ENCODE measurements around the gene COL5A1. TPM values are rescaled to one million over a fixed set of nuclear protein-coding genes. Genes with fewer than 3 reads are reported as not detected.
"Not testable (repeated sequence)": the region's sequence is repeated elsewhere in the genome, so short reads cannot be mapped to it uniquely, and the experiment has no call there.

Gene COL5A1
- total RNA-seq, 4 donors from 2014 or later, result 51.9 to 78.3 (median 62.4) TPM

DNA sequence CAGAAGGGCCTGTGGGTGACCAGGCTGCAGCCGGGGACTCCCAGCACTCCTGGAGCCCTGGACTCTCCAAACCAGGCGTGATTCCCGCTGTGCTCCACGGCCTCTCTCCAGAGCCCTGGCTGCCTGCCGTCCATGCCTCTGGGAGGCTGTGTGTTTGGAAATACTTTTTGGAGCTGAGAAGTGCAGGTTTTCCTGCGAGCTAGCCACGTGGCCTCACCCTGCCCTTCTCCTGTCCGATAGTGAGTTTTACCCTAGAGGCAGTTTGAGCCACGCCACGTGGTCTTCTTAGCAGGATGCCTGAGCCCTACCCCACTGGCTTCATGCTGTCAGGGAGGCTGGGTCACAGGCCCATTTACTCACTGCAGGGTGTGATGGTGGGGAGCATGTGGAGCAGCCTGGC, 71.3 kb downstream of the COL5A1 start:
- Histone ChIP-seq H3K4me3 (no peak overlapping the region), H3K36me3 (peaks cover 0 to 41% (median 0%) of the 10 kb centered on the region in 3 donors), H3K9me3 (no peaks in the 10 kb centered on the region), H3K27ac (peak overlapping the region in 2 of 4 donors; percentile 5 to 68), H3K27me3 (no peaks in the 10 kb centered on the region), H3K4me1 (peaks cover 0 to 60% (median 5%) of the 10 kb centered on the region in 4 donors)
- DNase-seq (ENCODE audit: low spot score in 2 of 2), result no peak
- TF ChIP-seq, protein P1, sequence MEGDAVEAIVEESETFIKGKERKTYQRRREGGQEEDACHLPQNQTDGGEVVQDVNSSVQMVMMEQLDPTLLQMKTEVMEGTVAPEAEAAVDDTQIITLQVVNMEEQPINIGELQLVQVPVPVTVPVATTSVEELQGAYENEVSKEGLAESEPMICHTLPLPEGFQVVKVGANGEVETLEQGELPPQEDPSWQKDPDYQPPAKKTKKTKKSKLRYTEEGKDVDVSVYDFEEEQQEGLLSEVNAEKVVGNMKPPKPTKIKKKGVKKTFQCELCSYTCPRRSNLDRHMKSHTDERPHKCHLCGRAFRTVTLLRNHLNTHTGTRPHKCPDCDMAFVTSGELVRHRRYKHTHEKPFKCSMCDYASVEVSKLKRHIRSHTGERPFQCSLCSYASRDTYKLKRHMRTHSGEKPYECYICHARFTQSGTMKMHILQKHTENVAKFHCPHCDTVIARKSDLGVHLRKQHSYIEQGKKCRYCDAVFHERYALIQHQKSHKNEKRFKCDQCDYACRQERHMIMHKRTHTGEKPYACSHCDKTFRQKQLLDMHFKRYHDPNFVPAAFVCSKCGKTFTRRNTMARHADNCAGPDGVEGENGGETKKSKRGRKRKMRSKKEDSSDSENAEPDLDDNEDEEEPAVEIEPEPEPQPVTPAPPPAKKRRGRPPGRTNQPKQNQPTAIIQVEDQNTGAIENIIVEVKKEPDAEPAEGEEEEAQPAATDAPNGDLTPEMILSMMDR (IDR thresholded peaks at IDR 0.05), result no peak
- TF ChIP-seq EP300 (IDR thresholded peaks at IDR 0.05), result peak in 1 of 2 donors; percentile 13
- WGBS, 2 donors, result 64 to 65% methylated on average over 10 of the region's 10 CpGs

DNA sequence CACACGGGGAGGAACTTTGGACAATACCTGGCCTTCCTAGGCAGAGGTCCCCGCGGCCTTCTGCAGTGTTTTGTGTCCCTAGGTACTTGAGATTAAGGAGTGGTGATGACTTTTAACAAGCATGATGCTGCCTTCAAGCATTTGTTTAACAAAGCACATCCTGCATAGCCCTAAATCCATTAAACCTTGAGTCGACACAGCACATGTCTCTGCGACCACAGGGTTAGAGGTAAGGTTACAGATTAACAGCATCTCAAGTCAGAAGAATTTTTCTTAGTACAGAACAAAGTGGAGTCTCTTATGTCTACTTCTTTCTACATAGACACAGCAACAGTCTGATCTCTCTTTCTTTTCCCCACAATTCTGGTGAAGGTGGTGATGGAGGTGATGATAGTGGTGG, 73.9 kb downstream of the COL5A1 start:
- WGBS, 2 donors, result 84 to 87% methylated on average over 5 of the region's 5 CpGs
- DNase-seq (ENCODE audit: low spot score in 2 of 2); H3K27ac ChIP-seq; H3K4me3 ChIP-seq; H3K9me3 ChIP-seq; H3K27me3 ChIP-seq: not testable (repeated sequence)
- Histone ChIP-seq H3K36me3 (peaks cover 0 to 33% (median 0%) of the 10 kb centered on the region in 3 donors), H3K4me1 (peaks cover 0 to 62% (median 1%) of the 10 kb centered on the region in 4 donors)

DNA sequence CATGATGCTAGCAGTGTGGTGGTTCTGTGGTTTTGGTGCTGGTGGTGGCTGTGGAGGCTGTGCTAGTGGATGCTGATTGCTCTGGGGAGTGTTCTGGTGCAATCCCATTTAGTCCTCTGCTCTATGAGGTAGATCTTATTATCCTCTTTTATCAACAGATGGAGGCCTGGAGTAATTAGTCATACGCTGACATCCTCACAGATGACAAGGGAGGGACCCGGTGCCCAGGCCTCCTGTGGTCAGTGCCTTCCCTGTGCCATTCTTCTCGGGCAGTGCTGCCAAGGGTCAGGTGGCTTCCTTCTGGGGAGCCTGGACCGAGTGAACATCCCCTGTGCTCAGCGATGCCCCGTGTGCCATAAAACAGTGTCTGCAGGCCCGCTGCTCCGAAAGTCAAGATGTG, 74.5 kb downstream of the COL5A1 start:
- H3K4me1 ChIP-seq, result peaks cover 0 to 63% (median 1%) of the 10 kb centered on the region in 4 donors
- H3K27me3 ChIP-seq, result no peaks in the 10 kb centered on the region
- no peak overlapping the region for H3K4me3 ChIP-seq
- H3K27ac ChIP-seq, result peak overlapping the region in 1 of 4 donors; percentile 77
- TF ChIP-seq EP300 (IDR thresholded peaks at IDR 0.05), result no peak
- TF ChIP-seq POLR2A (IDR thresholded peaks at IDR 0.05), result no peak
- 75 to 86% methylated on average over 4 to 7 of the region's 8 CpGs for WGBS, 2 donors
- no peak for DNase-seq (ENCODE audit: low spot score in 2 of 2)
- peaks cover 0 to 33% (median 0%) of the 10 kb centered on the region in 3 donors for H3K36me3 ChIP-seq
- H3K9me3 ChIP-seq, result no peaks in the 10 kb centered on the region

DNA sequence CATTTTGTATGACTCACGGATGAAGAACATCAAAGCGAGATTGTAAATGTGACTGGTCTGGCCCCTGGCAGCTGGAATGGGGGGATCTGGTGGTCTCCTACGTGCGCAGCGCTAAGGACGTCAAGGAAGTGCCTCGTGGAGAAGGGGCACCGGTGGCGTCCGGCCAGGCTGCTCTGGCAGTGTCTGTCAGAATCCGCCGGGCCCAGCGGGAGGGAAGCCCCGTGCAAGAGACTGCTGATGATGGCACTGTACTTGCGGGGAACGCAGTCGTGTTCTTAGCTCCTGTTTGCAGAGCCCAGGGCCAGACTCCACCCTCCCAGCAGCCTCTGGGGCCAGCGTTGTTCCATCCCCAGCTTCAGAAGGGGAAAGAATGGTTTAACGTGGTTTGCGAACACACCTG, 75.5 kb downstream of the COL5A1 start:
- Histone ChIP-seq H3K27ac (peak overlapping the region; percentile 47 to 83 (median 67)), H3K27me3 (no peaks in the 10 kb centered on the region), H3K36me3 (peaks cover 0 to 33% (median 0%) of the 10 kb centered on the region in 3 donors), H3K9me3 (no peaks in the 10 kb centered on the region), H3K4me1 (peaks cover 0 to 66% (median 1%) of the 10 kb centered on the region in 4 donors), H3K4me3 (no peak overlapping the region)
- TF ChIP-seq, protein P1 (IDR thresholded peaks at IDR 0.05), result no peak
- TF ChIP-seq EP300 (IDR thresholded peaks at IDR 0.05), result no peak
- no peak for TF ChIP-seq POLR2A (IDR thresholded peaks at IDR 0.05)
- no peak for DNase-seq (ENCODE audit: low spot score in 2 of 2)
- WGBS, 2 donors, result 68 to 69% methylated on average over 20 of the region's 20 CpGs

DNA sequence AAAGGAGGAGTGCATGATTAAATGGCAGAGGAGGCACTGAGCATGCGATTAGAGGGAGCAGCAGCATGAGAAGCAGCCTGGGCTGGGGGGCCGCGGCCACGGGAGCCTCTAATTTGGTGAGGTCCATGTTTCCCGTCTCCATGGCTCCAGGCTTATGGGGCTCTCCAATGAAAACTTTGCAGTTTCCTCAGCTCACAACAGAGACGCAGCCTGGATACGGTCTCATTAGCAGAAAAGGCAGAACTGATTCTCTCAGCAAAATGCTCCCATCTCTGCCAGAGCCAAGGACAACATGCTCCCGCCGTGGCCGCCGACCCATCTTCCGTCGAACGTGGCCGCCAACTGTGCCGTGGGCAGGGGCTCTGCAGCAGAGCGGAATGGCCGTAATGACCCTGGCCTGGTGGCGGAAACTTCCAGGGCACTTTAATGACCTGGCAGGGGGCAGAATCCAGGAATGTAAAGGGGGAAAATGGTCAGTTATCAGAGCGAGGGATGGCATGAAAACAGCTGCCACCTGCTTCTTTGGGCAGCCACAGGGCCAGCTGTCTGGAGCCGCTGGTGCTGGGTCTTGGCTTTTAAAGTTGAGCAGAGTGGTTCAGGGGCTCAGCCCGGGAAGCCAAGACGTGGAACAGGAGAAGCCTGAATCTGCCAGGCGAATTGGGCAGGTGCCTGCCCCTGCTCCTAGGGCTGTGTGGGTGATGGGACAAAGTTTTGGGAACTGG, 76.5 kb downstream of the COL5A1 start:
- Histone ChIP-seq H3K9me3 (no peaks in the 10 kb centered on the region), H3K4me1 (peaks cover 0 to 67% (median 1%) of the 10 kb centered on the region in 4 donors), H3K4me3 (no peak overlapping the region), H3K27ac (peak overlapping the region; percentile 47 to 83 (median 67)), H3K27me3 (no peaks in the 10 kb centered on the region), H3K36me3 (peaks cover 0 to 28% (median 0%) of the 10 kb centered on the region in 3 donors)
- WGBS, 2 donors, result 73 to 80% methylated on average over 24 of the region's 24 CpGs
- TF ChIP-seq, protein P1 (IDR thresholded peaks at IDR 0.05), result no peak
- no peak for TF ChIP-seq EP300 (IDR thresholded peaks at IDR 0.05)
- no peak for TF ChIP-seq POLR2A (IDR thresholded peaks at IDR 0.05)
- DNase-seq (ENCODE audit: low spot score in 2 of 2), result no peak

DNA sequence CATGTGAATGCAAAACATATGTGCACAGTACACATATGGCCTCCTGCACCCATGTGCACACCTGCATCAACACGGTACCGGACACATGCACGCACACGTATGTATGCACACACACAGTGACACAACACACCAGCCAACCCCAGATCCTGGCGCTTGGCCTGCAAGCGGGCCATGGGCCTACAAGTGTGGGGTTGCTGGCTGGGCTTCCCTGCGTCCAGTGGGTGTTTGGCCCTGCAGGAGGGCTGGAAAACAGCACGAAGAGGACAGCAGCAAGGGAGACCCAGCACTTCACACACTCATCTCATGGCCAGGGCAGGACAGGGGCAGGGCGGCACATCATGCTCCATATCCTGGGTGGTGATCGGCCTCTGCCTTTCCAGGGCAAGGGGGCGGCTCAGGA, 77.7 kb downstream of the COL5A1 start:
- Histone ChIP-seq H3K4me1 (peaks cover 0 to 75% (median 4%) of the 10 kb centered on the region in 4 donors), H3K36me3 (peaks cover 0 to 17% (median 0%) of the 10 kb centered on the region in 3 donors), H3K27me3 (no peaks in the 10 kb centered on the region), H3K4me3 (no peak overlapping the region), H3K27ac (peak overlapping the region in 1 of 4 donors; percentile 34), H3K9me3 (no peaks in the 10 kb centered on the region)
- no peak for DNase-seq (ENCODE audit: low spot score in 2 of 2)
- TF ChIP-seq EP300 (IDR thresholded peaks at IDR 0.05), result no peak
- TF ChIP-seq, protein P1 (IDR thresholded peaks at IDR 0.05), result no peak
- no peak for TF ChIP-seq POLR2A (IDR thresholded peaks at IDR 0.05)
- WGBS, 2 donors, result 88 to 92% methylated on average over 9 of the region's 11 CpGs

Measured in tibial nerve (tissue), 4 donors.